ENCODE results near the gene HAPSTR1. TPM values are rescaled to one million over a fixed set of nuclear protein-coding genes. Genes with fewer than 3 reads are reported as not detected.

HAPSTR1 gene
- polyA plus RNA-seq, 1 donor (not counting 4 experiments of a cell fraction or from before 2014, with no cell fraction given) = 46.5 TPM

DNA sequence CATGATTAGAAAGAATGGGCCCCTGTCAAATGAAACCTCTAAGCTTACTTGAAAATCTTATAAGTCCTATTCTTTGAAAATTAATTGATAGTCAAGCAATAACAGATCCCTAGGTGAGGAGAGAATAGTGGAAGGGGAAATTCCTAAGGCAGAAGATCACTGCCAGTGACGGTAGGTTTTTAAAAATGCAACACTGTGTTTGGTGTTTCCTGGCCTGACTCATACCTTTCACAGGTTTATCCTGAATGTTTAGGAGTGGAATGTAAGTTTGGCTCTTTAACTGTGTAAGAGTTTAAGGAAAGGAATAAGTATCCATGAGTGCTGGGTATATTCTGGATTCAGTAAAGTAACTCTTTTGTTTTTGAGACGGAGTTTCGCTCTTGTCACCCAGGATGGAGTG, 23.8 kb downstream of the HAPSTR1 start:
- peak overlapping the region; percentile 42 for H3K27ac ChIP-seq (ENCODE audit: control insufficient read depth, insufficient read depth, low read length)

DNA sequence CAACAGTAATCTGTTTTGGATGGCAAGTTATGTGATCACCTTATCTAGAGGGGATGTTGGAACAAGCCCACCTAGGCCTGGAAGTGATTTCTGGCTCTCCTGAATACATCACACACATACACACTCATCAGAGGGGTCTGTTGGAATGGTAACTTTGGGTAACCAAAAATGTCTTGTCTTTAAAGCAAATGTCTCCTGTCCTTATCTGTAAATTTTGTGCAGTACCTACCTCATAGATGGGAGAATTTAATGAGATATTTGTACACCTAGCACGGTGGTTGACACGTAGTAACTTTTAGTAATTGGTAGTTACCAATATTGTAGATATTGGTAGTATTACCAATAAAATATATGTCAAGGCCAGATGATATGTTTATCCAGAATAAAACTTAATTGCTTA, 24.7 kb downstream of the HAPSTR1 start:
- Histone ChIP-seq H3K9ac (ENCODE audit: control insufficient read depth, extremely low read depth, insufficient read depth, low read length) (no peak overlapping the region), H3K9me1 (ENCODE audit: control insufficient read depth, extremely low read depth, insufficient read depth, low read length) (peaks cover under 1% of the 10 kb centered on the region), H4K20me1 (ENCODE audit: control insufficient read depth, extremely low read depth, insufficient read depth, low read length) (peaks cover 29% of the 10 kb centered on the region), H3K27ac (ENCODE audit: control insufficient read depth, insufficient read depth, low read length) (peak overlapping the region; percentile 21), H3K4me1 (ENCODE audit: control insufficient read depth, extremely low read depth, insufficient read depth, low read length) (peaks cover 41% of the 10 kb centered on the region), H3K27me3 (ENCODE audit: control insufficient read depth, extremely low read depth, insufficient read depth, low read length) (no peaks in the 10 kb centered on the region), H3K36me3 (ENCODE audit: control insufficient read depth in 2 of 2, extremely low read depth in 1 of 2, insufficient read depth in 2 of 2, low read length in 2 of 2) (peaks cover 19 to 33% of the 10 kb centered on the region in 2 experiments), H3K9me3 (ENCODE audit: control insufficient read depth, low read depth, low read length) (no peaks in the 10 kb centered on the region), H3K4me2 (ENCODE audit: control insufficient read depth, extremely low read depth, insufficient read depth, low read depth, low read length) (no peak overlapping the region), H3K4me3 (ENCODE audit: control insufficient read depth in 2 of 3, extremely low read depth in 1 of 3, insufficient read depth in 2 of 3, low read depth in 1 of 3, low read length in 3 of 3) (no peak overlapping the region), H3K79me2 (ENCODE audit: control insufficient read depth, insufficient read depth, low read length) (peaks cover 95% of the 10 kb centered on the region), H2AFZ (ENCODE audit: control insufficient read depth, low read length) (no peak overlapping the region)
- dilution Hi-C loops (cut with MboI; ENCODE audit: extremely low pct_ligation_motif_present, low sequenced_read_pairs) = loop anchor here (25.0 kb wide), 1 partner anchor 179 kb away; no protein-coding TSS in a partner anchor
- TF ChIP-seq EZH2 (IDR thresholded peaks at IDR 0.05; ENCODE audit: low read length) = no peak
- TF ChIP-seq, protein P1, sequence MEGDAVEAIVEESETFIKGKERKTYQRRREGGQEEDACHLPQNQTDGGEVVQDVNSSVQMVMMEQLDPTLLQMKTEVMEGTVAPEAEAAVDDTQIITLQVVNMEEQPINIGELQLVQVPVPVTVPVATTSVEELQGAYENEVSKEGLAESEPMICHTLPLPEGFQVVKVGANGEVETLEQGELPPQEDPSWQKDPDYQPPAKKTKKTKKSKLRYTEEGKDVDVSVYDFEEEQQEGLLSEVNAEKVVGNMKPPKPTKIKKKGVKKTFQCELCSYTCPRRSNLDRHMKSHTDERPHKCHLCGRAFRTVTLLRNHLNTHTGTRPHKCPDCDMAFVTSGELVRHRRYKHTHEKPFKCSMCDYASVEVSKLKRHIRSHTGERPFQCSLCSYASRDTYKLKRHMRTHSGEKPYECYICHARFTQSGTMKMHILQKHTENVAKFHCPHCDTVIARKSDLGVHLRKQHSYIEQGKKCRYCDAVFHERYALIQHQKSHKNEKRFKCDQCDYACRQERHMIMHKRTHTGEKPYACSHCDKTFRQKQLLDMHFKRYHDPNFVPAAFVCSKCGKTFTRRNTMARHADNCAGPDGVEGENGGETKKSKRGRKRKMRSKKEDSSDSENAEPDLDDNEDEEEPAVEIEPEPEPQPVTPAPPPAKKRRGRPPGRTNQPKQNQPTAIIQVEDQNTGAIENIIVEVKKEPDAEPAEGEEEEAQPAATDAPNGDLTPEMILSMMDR (optimal IDR thresholded peaks at IDR 0.05 in 1 of 3, IDR thresholded peaks at IDR 0.05 in 1 of 3, conservative IDR thresholded peaks at IDR 0.05 in 1 of 3; ENCODE audit: extremely low read depth in 1 of 3, insufficient read depth in 2 of 3, low read length in 3 of 3) = no peak
- DNase-seq (ENCODE audit: low read depth, low spot score) (no peak), FAIRE-seq (no peak)

More for the DNA sequence above, 23.8 kb downstream of the HAPSTR1 start:
- Histone ChIP-seq H3K79me2 (ENCODE audit: control insufficient read depth, insufficient read depth, low read length) (peaks cover 97% of the 10 kb centered on the region), H2AFZ (ENCODE audit: control insufficient read depth, low read length) (no peak overlapping the region), H3K27me3 (ENCODE audit: control insufficient read depth, extremely low read depth, insufficient read depth, low read length) (no peaks in the 10 kb centered on the region), H3K36me3 (ENCODE audit: control insufficient read depth in 2 of 2, extremely low read depth in 1 of 2, insufficient read depth in 2 of 2, low read length in 2 of 2) (peaks cover 21 to 34% of the 10 kb centered on the region in 2 experiments), H3K9me1 (ENCODE audit: control insufficient read depth, extremely low read depth, insufficient read depth, low read length) (peaks cover 2% of the 10 kb centered on the region), H3K9ac (ENCODE audit: control insufficient read depth, extremely low read depth, insufficient read depth, low read length) (no peak overlapping the region), H3K9me3 (ENCODE audit: control insufficient read depth, low read depth, low read length) (no peaks in the 10 kb centered on the region), H3K4me1 (ENCODE audit: control insufficient read depth, extremely low read depth, insufficient read depth, low read length) (peaks cover 47% of the 10 kb centered on the region), H4K20me1 (ENCODE audit: control insufficient read depth, extremely low read depth, insufficient read depth, low read length) (peaks cover 36% of the 10 kb centered on the region), H3K4me2 (ENCODE audit: control insufficient read depth, extremely low read depth, insufficient read depth, low read depth, low read length) (peak overlapping the region; percentile 30), H3K4me3 (ENCODE audit: control insufficient read depth in 2 of 3, extremely low read depth in 1 of 3, insufficient read depth in 2 of 3, low read depth in 1 of 3, low read length in 3 of 3) (no peak overlapping the region)
- TF ChIP-seq, protein P1 (optimal IDR thresholded peaks at IDR 0.05 in 1 of 3, IDR thresholded peaks at IDR 0.05 in 1 of 3, conservative IDR thresholded peaks at IDR 0.05 in 1 of 3; ENCODE audit: extremely low read depth in 1 of 3, insufficient read depth in 2 of 3, low read length in 3 of 3) = no peak
- no peak for TF ChIP-seq EZH2 (IDR thresholded peaks at IDR 0.05; ENCODE audit: low read length)
- DNase-seq (ENCODE audit: low read depth, low spot score) (no peak), FAIRE-seq (peak; percentile 73)
- dilution Hi-C loops (cut with MboI; ENCODE audit: extremely low pct_ligation_motif_present, low sequenced_read_pairs) = loop anchor here (25.0 kb wide), 1 partner anchor 178 kb away; no protein-coding TSS in a partner anchor
